ENCODE results near the gene CORO2B. TPM values are rescaled to one million over a fixed set of nuclear protein-coding genes. Genes with fewer than 3 reads are reported as not detected.

Gene CORO2B
- polyA plus RNA-seq, 1 donor from 2014 or later: 15.1 TPM

- Histone ChIP-seq H3K4me3 (ENCODE audit: low read length) (no peak overlapping the region), H3K36me3 (ENCODE audit: insufficient read depth, low read length) (no peaks in the 10 kb centered on the region), H3K9me2 (ENCODE audit: insufficient read depth, low read length) (no peaks in the 10 kb centered on the region), H3K27me3 (ENCODE audit: insufficient read depth, low read depth, low read length) (no peaks in the 10 kb centered on the region), H3K4me2 (ENCODE audit: low read length) (no peak overlapping the region), H3K79me2 (replicated peaks; ENCODE audit: insufficient read depth, low read length) (peaks cover 12% of the 10 kb centered on the region), H3K9me3 (ENCODE audit: low read length) (no peaks in the 10 kb centered on the region), H4K20me1 (ENCODE audit: insufficient read depth) (no peaks in the 10 kb centered on the region), H2AFZ (ENCODE audit: low read depth, low read length) (no peak overlapping the region), H3K27ac (ENCODE audit: low read length) (no peak overlapping the region), H3K9ac (ENCODE audit: low read length) (no peak overlapping the region), H3F3A (ENCODE audit: insufficient read depth, low read length, poor library complexity, severe bottlenecking) (no peaks in the 10 kb centered on the region)
- TF ChIP-seq SMC3 (conservative IDR thresholded peaks at IDR 0.05; ENCODE audit: poor library complexity) (no peak), TAF1 (IDR thresholded peaks at IDR 0.05; ENCODE audit: low read depth) (no peak), MXI1 (conservative IDR thresholded peaks at IDR 0.05; ENCODE audit: poor library complexity, severe bottlenecking) (no peak), EZH2 (IDR thresholded peaks at IDR 0.05; ENCODE audit: borderline replicate concordance, insufficient read depth, low read length, poor library complexity, severe bottlenecking) (no peak), EP300 (conservative IDR thresholded peaks at IDR 0.05; ENCODE audit: poor library complexity, severe bottlenecking) (no peak), CTCF (IDR thresholded peaks at IDR 0.05; ENCODE audit: poor library complexity, severe bottlenecking) (no peak), REST (IDR thresholded peaks at IDR 0.05; ENCODE audit: borderline replicate concordance) (no peak), RAD21 (conservative IDR thresholded peaks at IDR 0.05) (no peak), POLR2AphosphoS5 (IDR thresholded peaks at IDR 0.05) (no peak)
Measured at GRCh38 chr15:68610825-68611224, 32.0 kb downstream of the CORO2B start.

- Histone ChIP-seq H3K27me3 (ENCODE audit: insufficient read depth, low read depth, low read length) (no peaks in the 10 kb centered on the region), H3K9ac (ENCODE audit: low read length) (no peak overlapping the region), H4K20me1 (ENCODE audit: insufficient read depth) (no peaks in the 10 kb centered on the region), H3K4me3 (ENCODE audit: low read length) (no peak overlapping the region), H3K4me2 (ENCODE audit: low read length) (no peak overlapping the region), H3K79me2 (replicated peaks; ENCODE audit: insufficient read depth, low read length) (peaks cover 9% of the 10 kb centered on the region), H3K27ac (ENCODE audit: low read length) (no peak overlapping the region), H3K9me2 (ENCODE audit: insufficient read depth, low read length) (no peaks in the 10 kb centered on the region), H3K36me3 (ENCODE audit: insufficient read depth, low read length) (no peaks in the 10 kb centered on the region), H2AFZ (ENCODE audit: low read depth, low read length) (no peak overlapping the region), H3F3A (ENCODE audit: insufficient read depth, low read length, poor library complexity, severe bottlenecking) (no peaks in the 10 kb centered on the region), H3K9me3 (ENCODE audit: low read length) (no peaks in the 10 kb centered on the region)
- TF ChIP-seq EZH2 (IDR thresholded peaks at IDR 0.05; ENCODE audit: borderline replicate concordance, insufficient read depth, low read length, poor library complexity, severe bottlenecking) (no peak), RAD21 (conservative IDR thresholded peaks at IDR 0.05) (no peak), EP300 (conservative IDR thresholded peaks at IDR 0.05; ENCODE audit: poor library complexity, severe bottlenecking) (no peak), MXI1 (conservative IDR thresholded peaks at IDR 0.05; ENCODE audit: poor library complexity, severe bottlenecking) (no peak), SMC3 (conservative IDR thresholded peaks at IDR 0.05; ENCODE audit: poor library complexity) (no peak), CTCF (IDR thresholded peaks at IDR 0.05; ENCODE audit: poor library complexity, severe bottlenecking) (no peak), POLR2AphosphoS5 (IDR thresholded peaks at IDR 0.05) (no peak), TAF1 (IDR thresholded peaks at IDR 0.05; ENCODE audit: low read depth) (no peak), REST (IDR thresholded peaks at IDR 0.05; ENCODE audit: borderline replicate concordance) (no peak)
Measured at GRCh38 chr15:68612503-68612902, 33.7 kb downstream of the CORO2B start.

Measured in neural cell (in vitro differentiated cells).